Measurements from ENCODE around the gene CPO. TPM values are rescaled to one million over a fixed set of nuclear protein-coding genes. Genes with fewer than 3 reads are reported as not detected.
A peak's percentile ranks its signal among the peaks of the same experiment; 100 is the strongest.

CPO gene
- under 1 TPM in 2 of 8 experiments, not detected in 6; 0.11 to 0.36 TPM for total RNA-seq

- peaks cover 0 to 3% of the 10 kb centered on the region in 2 donors for H3K4me1 ChIP-seq (replicated peaks in 1 of 2)
- 0 to 100% (median 71%) methylated on average over 1 to 2 of the region's 2 CpGs; no CpG with 5 or more reads in 2 of the 10 experiments for WGBS, 10 experiments
- no peak within 1 kb of the TSS for H3K27ac ChIP-seq
- in situ Hi-C loops (cut with MboI; ENCODE audit: low pct_unique_long_range_greater_than_20kb in 2 of 9, low sequenced_read_pairs in 9 of 9, unreplicated experiment in 9 of 9) = no loop called here
- H3K4me3 ChIP-seq = no peak within 1 kb of the TSS
- no peak for ATAC-seq (replicated peaks in 6 of 8)
These were observed at the start of gene CPO for GRCh38 chr2:206939340-206939739. Gene CPO (plus strand): TSS chr2:206939518. CDS start chr2:206939600, 82 bp downstream.

- in situ Hi-C loops (cut with MboI; ENCODE audit: low pct_unique_long_range_greater_than_20kb in 2 of 9, low sequenced_read_pairs in 9 of 9, unreplicated experiment in 9 of 9) = no loop called here
- Histone ChIP-seq H3K4me1 (replicated peaks in 1 of 2) (peaks cover 8 to 9% of the 10 kb centered on the region in 2 donors), H3K4me3 (no peak overlapping the region), H3K27ac (no peak overlapping the region)
- WGBS, 10 experiments = 20 to 93% (median 67%) methylated on average over 1 to 2 of the region's 2 CpGs; no CpG with 5 or more reads in 5 of the 10 experiments
- peak in 1 of 8 experiments; percentile 78 for ATAC-seq (replicated peaks in 6 of 8)
These were observed 49.1 kb upstream of the CPO start for GRCh38 chr2:206890179-206890578.

GRCh38 chr2:206890926-206891325 is 48.4 kb upstream of the CPO start:
- Histone ChIP-seq H3K27ac (no peak overlapping the region), H3K4me1 (replicated peaks in 1 of 2) (peaks cover 8 to 9% of the 10 kb centered on the region in 2 donors), H3K4me3 (no peak overlapping the region)
- in situ Hi-C loops (cut with MboI; ENCODE audit: low pct_unique_long_range_greater_than_20kb in 2 of 9, low sequenced_read_pairs in 9 of 9, unreplicated experiment in 9 of 9) = no loop called here
- WGBS, 10 experiments = 0 to 100% (median 27%) methylated on average over 1 of the region's 1 CpG; no CpG with 5 or more reads in 1 of the 10 experiments
- ATAC-seq (replicated peaks in 6 of 8) = peak in 5 of 8 experiments; percentile 18 to 86 (median 50)

- no peak overlapping the region for H3K27ac ChIP-seq
- no peak overlapping the region for H3K4me3 ChIP-seq
- peak in 6 of 8 experiments; percentile 26 to 100 (median 58) for ATAC-seq (replicated peaks in 6 of 8)
- in situ Hi-C loops (cut with MboI; ENCODE audit: low pct_unique_long_range_greater_than_20kb in 2 of 9, low sequenced_read_pairs in 9 of 9, unreplicated experiment in 9 of 9) = no loop called here
- WGBS, 10 experiments = 0 to 86% (median 79%) methylated on average over 1 of the region's 1 CpG; no CpG with 5 or more reads in 6 of the 10 experiments
- no peaks in the 10 kb centered on the region for H3K4me1 ChIP-seq (replicated peaks in 1 of 2)
These were observed 24.2 kb upstream of the CPO start for GRCh38 chr2:206915121-206915520.

- WGBS, 10 experiments = 0 to 100% (median 43%) methylated on average over 1 to 2 of the region's 2 CpGs; no CpG with 5 or more reads in 2 of the 10 experiments
- no peak overlapping the region for H3K27ac ChIP-seq
- H3K4me1 ChIP-seq (replicated peaks in 1 of 2) = no peaks in the 10 kb centered on the region
- in situ Hi-C loops (cut with MboI; ENCODE audit: low pct_unique_long_range_greater_than_20kb in 2 of 9, low sequenced_read_pairs in 9 of 9, unreplicated experiment in 9 of 9) = no loop called here
- no peak for ATAC-seq (replicated peaks in 6 of 8)
- no peak overlapping the region for H3K4me3 ChIP-seq
These were observed 21.1 kb upstream of the CPO start for GRCh38 chr2:206918263-206918662.

GRCh38 chr2:206920310-206920709 is 19.0 kb upstream of the CPO start:
- H3K27ac ChIP-seq = no peak overlapping the region
- WGBS, 10 experiments = 38 to 80% (median 73%) methylated on average over 1 to 3 of the region's 3 CpGs; no CpG with 5 or more reads in 5 of the 10 experiments
- in situ Hi-C loops (cut with MboI; ENCODE audit: low pct_unique_long_range_greater_than_20kb in 2 of 9, low sequenced_read_pairs in 9 of 9, unreplicated experiment in 9 of 9) = no loop called here
- ATAC-seq (replicated peaks in 6 of 8) = peak in 2 of 8 experiments; percentile 32 to 41
- H3K4me1 ChIP-seq (replicated peaks in 1 of 2) = no peaks in the 10 kb centered on the region
- H3K4me3 ChIP-seq = no peak overlapping the region

GRCh38 chr2:206920951-206921350 is 18.4 kb upstream of the CPO start:
- in situ Hi-C loops (cut with MboI; ENCODE audit: low pct_unique_long_range_greater_than_20kb in 2 of 9, low sequenced_read_pairs in 9 of 9, unreplicated experiment in 9 of 9) = no loop called here
- Histone ChIP-seq H3K4me1 (replicated peaks in 1 of 2) (no peaks in the 10 kb centered on the region), H3K4me3 (no peak overlapping the region), H3K27ac (no peak overlapping the region)
- 0 to 90% (median 54%) methylated on average over 1 to 2 of the region's 2 CpGs; no CpG with 5 or more reads in 2 of the 10 experiments for WGBS, 10 experiments
- ATAC-seq (replicated peaks in 6 of 8) = peak in 2 of 8 experiments; percentile 74 to 83

- ATAC-seq (replicated peaks in 6 of 8) = no peak
- no peaks in the 10 kb centered on the region for H3K4me1 ChIP-seq (replicated peaks in 1 of 2)
- WGBS, 10 experiments = 84 to 100% (median 100%) methylated on average over 1 to 4 of the region's 5 CpGs; no CpG with 5 or more reads in 1 of the 10 experiments
- in situ Hi-C loops (cut with MboI; ENCODE audit: low pct_unique_long_range_greater_than_20kb in 2 of 9, low sequenced_read_pairs in 9 of 9, unreplicated experiment in 9 of 9) = no loop called here
- no peak overlapping the region for H3K4me3 ChIP-seq
- H3K27ac ChIP-seq = no peak overlapping the region
These were observed 17.8 kb upstream of the CPO start for GRCh38 chr2:206921529-206921928.

- Histone ChIP-seq H3K27ac (no peak overlapping the region), H3K4me3 (no peak overlapping the region), H3K4me1 (replicated peaks in 1 of 2) (peaks cover 0 to 3% of the 10 kb centered on the region in 2 donors)
- in situ Hi-C loops (cut with MboI; ENCODE audit: low pct_unique_long_range_greater_than_20kb in 2 of 9, low sequenced_read_pairs in 9 of 9, unreplicated experiment in 9 of 9) = no loop called here
- 0 to 100% (median 75%) methylated on average over 1 to 2 of the region's 2 CpGs for WGBS, 10 experiments
- ATAC-seq (replicated peaks in 6 of 8) = no peak
These were observed 3.1 kb upstream of the CPO start for GRCh38 chr2:206935991-206936842.

- Histone ChIP-seq H3K4me3 (no peak overlapping the region), H3K27ac (no peak overlapping the region), H3K4me1 (replicated peaks in 1 of 2) (peaks cover 0 to 3% of the 10 kb centered on the region in 2 donors)
- no peak for ATAC-seq (replicated peaks in 6 of 8)
- 0 to 95% (median 70%) methylated on average over 1 to 2 of the region's 2 CpGs; no CpG with 5 or more reads in 1 of the 10 experiments for WGBS, 10 experiments
- in situ Hi-C loops (cut with MboI; ENCODE audit: low pct_unique_long_range_greater_than_20kb in 2 of 9, low sequenced_read_pairs in 9 of 9, unreplicated experiment in 9 of 9) = no loop called here
These were observed 2.5 kb upstream of the CPO start for GRCh38 chr2:206936843-206937230.

GRCh38 chr2:206937555-206937954 is 1.8 kb upstream of the CPO start:
- no peak for ATAC-seq (replicated peaks in 6 of 8)
- no peak overlapping the region for H3K4me3 ChIP-seq
- WGBS, 10 experiments = 43 to 92% (median 78%) methylated on average over 2 to 6 of the region's 6 CpGs
- H3K4me1 ChIP-seq (replicated peaks in 1 of 2) = peaks cover 0 to 3% of the 10 kb centered on the region in 2 donors
- H3K27ac ChIP-seq = no peak overlapping the region
- in situ Hi-C loops (cut with MboI; ENCODE audit: low pct_unique_long_range_greater_than_20kb in 2 of 9, low sequenced_read_pairs in 9 of 9, unreplicated experiment in 9 of 9) = no loop called here

GRCh38 chr2:206940546-206940945 is 1.2 kb downstream of the CPO start:
- in situ Hi-C loops (cut with MboI; ENCODE audit: low pct_unique_long_range_greater_than_20kb in 2 of 9, low sequenced_read_pairs in 9 of 9, unreplicated experiment in 9 of 9) = no loop called here
- no peak for ATAC-seq (replicated peaks in 6 of 8)
- Histone ChIP-seq H3K4me1 (replicated peaks in 1 of 2) (peaks cover 0 to 3% of the 10 kb centered on the region in 2 donors), H3K27ac (no peak overlapping the region), H3K4me3 (no peak overlapping the region)

GRCh38 chr2:206942592-206943478 is 3.5 kb downstream of the CPO start:
- Histone ChIP-seq H3K4me3 (no peak overlapping the region), H3K27ac (no peak overlapping the region), H3K4me1 (replicated peaks in 1 of 2) (no peaks in the 10 kb centered on the region)
- 0 to 50% (median 25%) methylated on average over 1 to 2 of the region's 2 CpGs; no CpG with 5 or more reads in 1 of the 10 experiments for WGBS, 10 experiments
- peak in 3 of 8 experiments; percentile 44 to 63 (median 59) for ATAC-seq (replicated peaks in 6 of 8)
- in situ Hi-C loops (cut with MboI; ENCODE audit: low pct_unique_long_range_greater_than_20kb in 2 of 9, low sequenced_read_pairs in 9 of 9, unreplicated experiment in 9 of 9) = no loop called here
